ENCODE results near the gene GJC1. TPM values are rescaled to one million over a fixed set of nuclear protein-coding genes. Genes with fewer than 3 reads are reported as not detected.

GJC1 gene
- polyA plus RNA-seq, 1 experiment, result 20.6 TPM

DNA sequence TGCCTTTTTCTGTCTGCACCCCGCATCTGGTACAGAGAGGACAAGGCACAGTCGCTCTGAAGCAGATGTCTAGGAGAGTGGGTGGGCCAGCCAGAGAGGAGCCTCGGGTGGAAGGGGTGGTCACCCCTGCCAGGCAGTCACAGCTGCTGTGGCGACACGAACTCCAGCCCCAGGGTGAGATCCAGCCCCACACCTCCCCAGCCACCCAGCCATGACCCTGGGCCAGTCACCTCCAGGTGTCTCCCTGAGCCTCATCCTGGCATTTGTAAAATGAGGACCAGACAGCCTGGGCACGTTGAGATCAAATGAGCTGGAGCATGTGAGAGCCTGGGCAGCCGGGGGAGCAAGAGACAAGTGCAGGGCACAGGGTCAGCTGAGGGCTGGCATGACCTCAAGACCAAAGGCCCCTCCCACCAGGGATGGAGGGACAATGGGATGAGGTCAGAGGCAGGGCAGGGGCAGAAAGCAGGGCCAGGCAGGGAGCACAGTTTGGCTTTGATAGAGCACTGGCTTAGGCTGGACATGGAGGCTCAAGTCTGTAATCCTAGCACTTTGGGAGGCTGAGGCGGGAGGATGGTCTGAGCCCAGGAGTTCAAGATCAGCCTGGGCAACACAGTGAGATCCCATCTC lies 63.6 kb downstream of the GJC1 start:
- Histone ChIP-seq H3K27ac (ENCODE audit: low read depth, low read length) (no peak overlapping the region), H3K4me3 (ENCODE audit: low read depth, low read length) (no peak overlapping the region), H3K9me3 (ENCODE audit: control insufficient read depth, insufficient read depth, low read length) (no peaks in the 10 kb centered on the region), H3K27me3 (ENCODE audit: control insufficient read depth, insufficient read depth, low read length) (peaks cover 10% of the 10 kb centered on the region)
- ChIA-PET CTCF (no interaction called here), POLR2A (no interaction called here)
- DNase-seq (ENCODE audit: low read depth, low spot score), result no peak
- TF ChIP-seq, protein P1, sequence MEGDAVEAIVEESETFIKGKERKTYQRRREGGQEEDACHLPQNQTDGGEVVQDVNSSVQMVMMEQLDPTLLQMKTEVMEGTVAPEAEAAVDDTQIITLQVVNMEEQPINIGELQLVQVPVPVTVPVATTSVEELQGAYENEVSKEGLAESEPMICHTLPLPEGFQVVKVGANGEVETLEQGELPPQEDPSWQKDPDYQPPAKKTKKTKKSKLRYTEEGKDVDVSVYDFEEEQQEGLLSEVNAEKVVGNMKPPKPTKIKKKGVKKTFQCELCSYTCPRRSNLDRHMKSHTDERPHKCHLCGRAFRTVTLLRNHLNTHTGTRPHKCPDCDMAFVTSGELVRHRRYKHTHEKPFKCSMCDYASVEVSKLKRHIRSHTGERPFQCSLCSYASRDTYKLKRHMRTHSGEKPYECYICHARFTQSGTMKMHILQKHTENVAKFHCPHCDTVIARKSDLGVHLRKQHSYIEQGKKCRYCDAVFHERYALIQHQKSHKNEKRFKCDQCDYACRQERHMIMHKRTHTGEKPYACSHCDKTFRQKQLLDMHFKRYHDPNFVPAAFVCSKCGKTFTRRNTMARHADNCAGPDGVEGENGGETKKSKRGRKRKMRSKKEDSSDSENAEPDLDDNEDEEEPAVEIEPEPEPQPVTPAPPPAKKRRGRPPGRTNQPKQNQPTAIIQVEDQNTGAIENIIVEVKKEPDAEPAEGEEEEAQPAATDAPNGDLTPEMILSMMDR (IDR thresholded peaks at IDR 0.05; ENCODE audit: low read depth, low read length), result no peak

DNA sequence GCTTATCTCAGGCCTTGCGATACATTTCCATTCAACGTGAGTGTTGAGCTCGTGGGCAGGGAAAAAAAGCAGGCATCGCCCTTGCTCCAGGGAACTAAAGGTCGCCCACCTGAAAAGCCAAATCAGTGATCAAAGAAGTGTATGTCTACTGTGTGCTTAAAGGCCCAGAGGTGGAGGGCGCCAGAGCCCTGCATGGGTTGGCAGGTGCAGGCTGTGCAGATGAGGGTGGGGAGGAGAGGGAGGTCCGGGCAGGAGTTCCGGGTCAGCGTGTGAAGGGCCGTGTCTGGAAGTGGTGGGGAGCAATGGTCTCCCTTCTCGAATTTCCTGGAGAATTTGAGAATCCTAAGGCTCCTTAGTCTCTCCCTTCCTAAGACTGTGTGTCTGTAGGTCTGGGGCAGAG lies 64.1 kb downstream of the GJC1 start:
- no peak for DNase-seq (ENCODE audit: low read depth, low spot score)
- POLR2A ChIA-PET, result no interaction called here
- Histone ChIP-seq H3K4me3 (ENCODE audit: low read depth, low read length) (no peak overlapping the region), H3K27me3 (ENCODE audit: control insufficient read depth, insufficient read depth, low read length) (peaks cover 6% of the 10 kb centered on the region), H3K27ac (ENCODE audit: low read depth, low read length) (no peak overlapping the region), H3K9me3 (ENCODE audit: control insufficient read depth, insufficient read depth, low read length) (no peaks in the 10 kb centered on the region)
- CTCF ChIA-PET, result no interaction called here
- TF ChIP-seq, protein P1 (IDR thresholded peaks at IDR 0.05; ENCODE audit: low read depth, low read length), result no peak

DNA sequence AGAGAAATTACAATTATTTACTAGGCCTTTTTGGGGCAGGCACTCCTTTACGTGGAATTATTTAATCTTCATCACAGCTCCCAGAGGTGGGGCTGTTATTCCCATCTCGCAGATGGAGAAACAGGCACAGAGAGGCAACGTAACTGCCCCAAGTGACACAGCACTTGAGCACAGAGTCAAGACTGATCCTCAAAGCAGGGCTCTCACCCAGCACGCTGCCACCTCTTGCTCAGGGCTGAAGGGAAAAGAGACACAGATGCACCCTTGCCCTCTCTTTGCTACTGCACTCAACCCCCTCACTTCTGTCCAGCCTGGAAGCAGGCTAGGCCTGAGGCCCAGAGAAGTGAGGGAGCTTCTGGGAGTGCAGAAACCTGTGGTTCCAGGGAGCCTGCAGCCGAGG lies 66.9 kb downstream of the GJC1 start:
- no peak for DNase-seq (ENCODE audit: low read depth, low spot score)
- H3K27me3 ChIP-seq (ENCODE audit: control insufficient read depth, insufficient read depth, low read length), result peaks cover 23% of the 10 kb centered on the region
- H3K27ac ChIP-seq (ENCODE audit: low read depth, low read length), result no peak overlapping the region
- ChIA-PET POLR2A (interaction anchor here (0.7 kb wide), 1 partner anchor 205 kb away, joined by 3 read pairs; the partner anchor contains the start of gene C1QL1), CTCF (interaction anchor here (1.7 to 2.0 kb wide), 2 partner anchors 11 to 102 kb away, joined by 5 read pairs; no protein-coding TSS in a partner anchor)
- TF ChIP-seq, protein P1 (IDR thresholded peaks at IDR 0.05; ENCODE audit: low read depth, low read length), result no peak
- H3K9me3 ChIP-seq (ENCODE audit: control insufficient read depth, insufficient read depth, low read length), result no peaks in the 10 kb centered on the region
- H3K4me3 ChIP-seq (ENCODE audit: low read depth, low read length), result no peak overlapping the region

DNA sequence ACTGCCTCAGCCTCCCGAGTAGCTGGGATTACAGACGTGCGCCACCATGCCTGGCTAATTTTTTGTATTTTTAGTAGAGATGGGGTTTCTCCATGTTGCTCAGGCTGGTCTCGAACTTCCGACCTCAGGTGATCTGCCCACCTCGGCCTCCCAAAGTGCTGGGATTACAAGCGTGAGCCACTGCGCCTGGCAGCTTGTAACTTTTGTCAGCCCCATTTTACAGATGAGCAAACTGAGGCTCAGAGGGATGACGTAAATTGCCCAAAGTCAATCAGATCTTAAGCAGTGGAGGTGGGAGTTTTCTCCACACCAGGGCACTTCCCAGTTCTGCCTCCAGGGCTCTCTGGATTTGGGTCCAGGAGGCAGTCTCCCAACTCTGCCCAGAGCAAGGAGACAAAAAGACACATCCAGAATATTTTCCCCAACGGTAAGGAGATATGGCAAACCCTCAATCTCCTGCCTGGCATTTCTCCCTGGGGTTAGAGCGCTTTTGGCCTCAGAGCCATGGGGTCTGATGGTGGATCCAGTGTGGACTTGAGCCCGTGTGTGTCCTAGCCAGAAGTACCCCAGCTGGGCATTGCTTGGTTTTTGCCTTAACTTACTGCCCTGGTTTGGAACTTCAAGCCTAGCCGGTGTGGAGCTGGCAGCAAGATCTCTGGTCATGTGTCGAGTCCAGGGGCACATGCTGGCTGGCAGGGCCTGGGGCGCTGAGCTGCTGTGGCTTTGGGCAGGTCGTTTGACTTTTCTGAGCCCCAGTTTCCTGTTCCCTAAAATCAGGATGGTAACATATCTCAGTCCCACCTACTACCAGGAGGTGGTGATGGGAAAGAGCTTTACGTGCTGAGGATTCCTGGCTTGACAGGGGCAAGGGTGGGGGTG lies 67.9 kb downstream of the GJC1 start:
- CTCF ChIA-PET, result interaction anchor here (1.7 to 2.0 kb wide), 2 partner anchors 12 to 103 kb away, joined by 5 read pairs; no protein-coding TSS in a partner anchor
- Histone ChIP-seq H3K9me3 (ENCODE audit: control insufficient read depth, insufficient read depth, low read length) (no peaks in the 10 kb centered on the region), H3K4me3 (ENCODE audit: low read depth, low read length) (no peak overlapping the region), H3K27ac (ENCODE audit: low read depth, low read length) (no peak overlapping the region), H3K27me3 (ENCODE audit: control insufficient read depth, insufficient read depth, low read length) (peaks cover 27% of the 10 kb centered on the region)
- POLR2A ChIA-PET, result interaction anchor here (0.7 kb wide), 1 partner anchor 206 kb away, joined by 3 read pairs; the partner anchor contains the start of gene C1QL1
- no peak for DNase-seq (ENCODE audit: low read depth, low spot score)
- TF ChIP-seq, protein P1 (IDR thresholded peaks at IDR 0.05; ENCODE audit: low read depth, low read length), result no peak

Measured in AG04450 (cell line).